DND-41 (cell line): ENCODE results near the gene MAL.

ENCODE experiments used
- ATAC-seq: fragments of 200-7000 bp; cut with Tn5 transposase; 3 replicates; pipeline ENCODE4 v1.9.1; 2021; ENCODE audit warnings: low read depth; ENCODE audit not compliant: insufficient read depth
- DNase-seq: peaks from one replicate; pipeline ENCODE4 v3.0.0-alpha.2; 2020
- H2AFZ ChIP-seq: 2 replicates; pipeline ENCODE4 v1.6.0; 2012; ENCODE audit warnings: low read depth, low read length
- H3K27ac ChIP-seq: 2 replicates; pipeline ENCODE4 v1.5.1; 2012; ENCODE audit warnings: low read length, inconsistent platforms
- H3K27me3 ChIP-seq: fragments of 200-600 bp; sonication (generic); 2 replicates; pipeline ENCODE4 v1.6.0; 2012; ENCODE audit warnings: low read length, mild to moderate bottlenecking, inconsistent platforms; ENCODE audit not compliant: insufficient read depth, poor library complexity
- H3K36me3 ChIP-seq: 2 replicates; pipeline ENCODE4 v1.5.1; 2012; ENCODE audit warnings: low read length, inconsistent platforms; ENCODE audit not compliant: insufficient read depth
- H3K4me1 ChIP-seq: 2 replicates; pipeline ENCODE4 v1.5.1; 2012; ENCODE audit warnings: mild to moderate bottlenecking, low read length; ENCODE audit not compliant: insufficient read depth
- H3K4me2 ChIP-seq: 2 replicates; pipeline ENCODE4 v1.6.0; 2012; ENCODE audit warnings: mild to moderate bottlenecking, moderate library complexity, low read length, inconsistent platforms; ENCODE audit not compliant: insufficient read depth
- H3K4me3 ChIP-seq, 2 experiments: fragments of 200-600 bp in 1 of 2; shearing (Covaris generic) in 1 of 2; 2 replicates each; pipeline ENCODE4 v1.5.1; 2012 to 2016; ENCODE audit warnings: inconsistent platforms in 2 of 2, low read length in 2 of 2, mild to moderate bottlenecking in 2 of 2, low read depth in 1 of 2, moderate library complexity in 1 of 2
- H3K79me2 ChIP-seq: 2 replicates; pipeline ENCODE4 v1.6.0; 2012; ENCODE audit warnings: low read length, inconsistent platforms; ENCODE audit not compliant: insufficient read depth
- H3K9ac ChIP-seq: 2 replicates; pipeline ENCODE4 v1.6.0; 2012; ENCODE audit warnings: low read depth, mild to moderate bottlenecking, inconsistent platforms, low read length, moderate library complexity
- H3K9me3 ChIP-seq: 2 replicates; pipeline ENCODE4 v1.5.1; 2012; ENCODE audit warnings: low read length, moderate library complexity, mild to moderate bottlenecking, inconsistent platforms; ENCODE audit not compliant: insufficient read depth, severe bottlenecking
- H4K20me1 ChIP-seq: 2 replicates; pipeline ENCODE4 v1.6.0; 2012; ENCODE audit warnings: low read length; ENCODE audit not compliant: insufficient read depth
- EZH2 ChIP-seq: IDR thresholded peaks from 3 replicates; pipeline ENCODE4 v1.6.1; 2012; ENCODE audit warnings: borderline replicate concordance, low read depth, mild to moderate bottlenecking, moderate library complexity, low read length, inconsistent platforms; ENCODE audit not compliant: severe bottlenecking
- TF ChIP-seq, protein P1 (sequence below): IDR thresholded peaks from 2 replicates; pipeline ENCODE4 v1.5.1; 2012; ENCODE audit warnings: borderline replicate concordance, low read length, moderate library complexity, mild to moderate bottlenecking; ENCODE audit not compliant: poor library complexity, severe bottlenecking; ENCODE audit errors: extremely low read depth

Gene MAL

GRCh38 chr2:95005726-95006125 lies 19.8 kb upstream of the MAL start:
- Histone ChIP-seq H3K9ac (no peak overlapping the region), H3K79me2 (no peaks in the 10 kb centered on the region), H3K4me1 (no peaks in the 10 kb centered on the region), H3K4me2 (no peak overlapping the region), H3K4me3 (no peak overlapping the region), H3K36me3 (no peaks in the 10 kb centered on the region), H4K20me1 (no peaks in the 10 kb centered on the region), H3K27ac (no peak overlapping the region), H3K9me3 (no peaks in the 10 kb centered on the region), H2AFZ (no peak overlapping the region), H3K27me3 (peaks cover 4% of the 10 kb centered on the region)
- no peak for ATAC-seq
- DNase-seq = no peak
- TF ChIP-seq, protein P1, sequence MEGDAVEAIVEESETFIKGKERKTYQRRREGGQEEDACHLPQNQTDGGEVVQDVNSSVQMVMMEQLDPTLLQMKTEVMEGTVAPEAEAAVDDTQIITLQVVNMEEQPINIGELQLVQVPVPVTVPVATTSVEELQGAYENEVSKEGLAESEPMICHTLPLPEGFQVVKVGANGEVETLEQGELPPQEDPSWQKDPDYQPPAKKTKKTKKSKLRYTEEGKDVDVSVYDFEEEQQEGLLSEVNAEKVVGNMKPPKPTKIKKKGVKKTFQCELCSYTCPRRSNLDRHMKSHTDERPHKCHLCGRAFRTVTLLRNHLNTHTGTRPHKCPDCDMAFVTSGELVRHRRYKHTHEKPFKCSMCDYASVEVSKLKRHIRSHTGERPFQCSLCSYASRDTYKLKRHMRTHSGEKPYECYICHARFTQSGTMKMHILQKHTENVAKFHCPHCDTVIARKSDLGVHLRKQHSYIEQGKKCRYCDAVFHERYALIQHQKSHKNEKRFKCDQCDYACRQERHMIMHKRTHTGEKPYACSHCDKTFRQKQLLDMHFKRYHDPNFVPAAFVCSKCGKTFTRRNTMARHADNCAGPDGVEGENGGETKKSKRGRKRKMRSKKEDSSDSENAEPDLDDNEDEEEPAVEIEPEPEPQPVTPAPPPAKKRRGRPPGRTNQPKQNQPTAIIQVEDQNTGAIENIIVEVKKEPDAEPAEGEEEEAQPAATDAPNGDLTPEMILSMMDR = no peak
- TF ChIP-seq EZH2 = no peak

DNA sequence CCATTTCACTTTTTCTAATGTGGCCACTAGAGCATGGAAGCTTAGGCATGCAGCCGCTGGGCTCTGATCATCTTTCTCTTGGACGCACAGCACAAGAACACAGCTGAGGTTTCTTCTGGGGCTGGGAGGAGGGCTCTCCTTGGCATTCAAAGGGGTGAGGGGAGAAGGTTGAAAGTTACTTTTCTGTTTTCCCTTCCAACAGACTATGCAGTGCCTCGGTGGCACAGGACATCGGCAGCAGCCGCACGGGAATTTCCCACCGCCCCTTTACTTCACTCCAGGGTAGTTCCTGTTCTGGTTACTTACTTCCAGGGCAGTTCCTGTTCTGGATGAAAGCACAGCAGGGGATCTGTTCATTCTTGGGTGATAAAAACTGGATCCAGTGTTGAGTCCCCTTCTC lies 18.9 kb upstream of the MAL start:
- no peak overlapping the region for H3K27ac ChIP-seq
- no peaks in the 10 kb centered on the region for H3K36me3 ChIP-seq
- ATAC-seq = no peak
- TF ChIP-seq, protein P1 = no peak
- TF ChIP-seq EZH2 = no peak
- H3K9me3 ChIP-seq = no peaks in the 10 kb centered on the region
- no peak overlapping the region for H3K4me2 ChIP-seq
- no peak overlapping the region for H3K4me3 ChIP-seq
- no peaks in the 10 kb centered on the region for H4K20me1 ChIP-seq
- no peaks in the 10 kb centered on the region for H3K4me1 ChIP-seq
- H3K79me2 ChIP-seq = no peaks in the 10 kb centered on the region
- no peak overlapping the region for H3K9ac ChIP-seq
- H3K27me3 ChIP-seq = peaks cover 4% of the 10 kb centered on the region
- DNase-seq = no peak
- no peak overlapping the region for H2AFZ ChIP-seq

DNA sequence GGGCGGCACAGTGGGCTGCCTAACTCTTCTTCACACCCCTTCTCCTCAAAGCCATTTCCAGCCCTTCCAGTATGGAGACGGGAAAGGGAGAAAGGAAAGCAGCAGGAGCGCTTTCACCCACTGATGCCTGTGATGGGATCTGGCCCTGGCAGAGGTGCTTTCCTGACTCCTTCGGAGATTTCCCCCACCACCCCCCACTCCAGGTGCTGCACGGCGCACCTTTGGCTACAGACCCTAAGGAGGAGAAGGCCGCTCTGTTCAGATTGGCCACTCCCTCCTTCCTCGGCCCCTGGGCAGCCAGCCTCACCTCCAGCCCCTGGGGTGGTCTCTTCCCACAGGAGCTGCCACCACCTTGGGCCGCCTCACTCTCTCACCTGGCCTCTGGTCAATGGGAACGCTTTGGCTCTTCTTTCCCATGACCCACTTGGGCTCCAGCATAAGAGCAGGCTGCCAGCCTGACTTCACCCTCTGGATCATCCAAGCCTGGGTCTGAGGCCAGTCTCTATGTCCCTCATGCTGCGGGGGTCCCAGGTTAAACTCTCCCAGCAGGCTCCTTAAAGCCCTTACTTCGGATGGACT lies 18.4 kb upstream of the MAL start:
- Histone ChIP-seq H3K36me3 (no peaks in the 10 kb centered on the region), H3K9me3 (no peaks in the 10 kb centered on the region), H3K4me3 (no peak overlapping the region), H3K27ac (no peak overlapping the region), H2AFZ (no peak overlapping the region), H3K9ac (no peak overlapping the region), H3K4me1 (no peaks in the 10 kb centered on the region), H4K20me1 (no peaks in the 10 kb centered on the region), H3K79me2 (no peaks in the 10 kb centered on the region), H3K27me3 (peaks cover 4% of the 10 kb centered on the region), H3K4me2 (no peak overlapping the region)
- DNase-seq (no peak), ATAC-seq (no peak)
- no peak for TF ChIP-seq EZH2
- TF ChIP-seq, protein P1 = no peak
